SK-N-SH (cell line): ENCODE results near the gene TRIM28. TPM values are rescaled to one million over a fixed set of nuclear protein-coding genes. Genes with fewer than 3 reads are reported as not detected.

Experiments used
- CTCF ChIA-PET: fragments of 300-600, 350-600 bp; formaldehyde crosslinking; extraction: SDS; loops from one replicate; lab custom pipeline; 2021; lab: Yijun Ruan, JAX
- POLR2A ChIA-PET: fragments of 350-600 bp; sonication (Branson Sonifier 250); formaldehyde crosslinking; extraction: SDS; loops from one replicate; lab custom pipeline; 2020; ENCODE audit warnings: antibody characterized with exemption, inconsistent platforms; lab: Yijun Ruan, JAX
- DNase-seq: peaks from one replicate; pipeline ENCODE4 v3.0.0; 2012
- H2AFZ ChIP-seq: fragments of 200-600 bp; sonication (generic); 2 replicates; pipeline ENCODE4 v1.8.1; 2016; ENCODE audit warnings: antibody characterized with exemption, mild to moderate bottlenecking, low read depth
- H3F3A ChIP-seq: fragments of 200-600 bp; sonication (generic); replicated peaks from 2 replicates; pipeline ENCODE3; 2016; ENCODE audit warnings: antibody characterized with exemption, mild to moderate bottlenecking; ENCODE audit not compliant: insufficient read depth
- H3K27ac ChIP-seq, 2 experiments: fragments of 200-500 bp in 1 of 2; fragments of 200-600 bp in 1 of 2; sonication (Bioruptor generic) in 1 of 2; sonication (generic), shearing (Covaris generic) in 1 of 2; 2 replicates each; pipeline versions ENCODE4 v1.5.1 to v1.6.1; 2014 to 2016; ENCODE audit warnings: low read depth in 2 of 2, inconsistent platforms in 1 of 2, low read length in 1 of 2, mild to moderate bottlenecking in 1 of 2, mixed read lengths in 1 of 2
- H3K27me3 ChIP-seq: fragments of 200-600 bp; sonication (generic), shearing (Covaris generic); 2 replicates; pipeline ENCODE4 v1.6.1; 2016; ENCODE audit warnings: mixed run types; ENCODE audit not compliant: insufficient read depth
- H3K36me3 ChIP-seq, 2 experiments: fragments of 200-500 bp in 1 of 2; fragments of 200-600 bp in 1 of 2; sonication (Bioruptor generic) in 1 of 2; sonication (generic) in 1 of 2; replicated peaks in 1 of 2; 2 replicates each; pipeline versions ENCODE3 to v1.5.1; 2014 to 2016; ENCODE audit warnings: low read length in 1 of 2, mild to moderate bottlenecking in 1 of 2; ENCODE audit not compliant: insufficient read depth in 2 of 2, control insufficient read depth in 1 of 2
- H3K4me1 ChIP-seq, 2 experiments: fragments of 200-500 bp in 1 of 2; fragments of 200-600 bp in 1 of 2; sonication (Bioruptor generic) in 1 of 2; sonication (generic), shearing (Covaris generic) in 1 of 2; 2 replicates each; pipeline versions ENCODE4 v1.5.1 to v1.6.1; 2014 to 2016; ENCODE audit warnings: low read depth in 1 of 2, low read length in 1 of 2, mixed run types in 1 of 2; ENCODE audit not compliant: insufficient read depth in 2 of 2, control insufficient read depth in 1 of 2
- H3K4me2 ChIP-seq: fragments of 200-600 bp; sonication (generic), shearing (Covaris generic); 2 replicates; pipeline ENCODE4 v1.6.1; 2017; ENCODE audit warnings: mixed run types
- H3K4me3 ChIP-seq, 2 experiments: fragments of 200-500 bp in 1 of 2; fragments of 200-600 bp in 1 of 2; sonication (Bioruptor generic) in 1 of 2; sonication (generic), shearing (Covaris generic) in 1 of 2; 2 replicates each; pipeline versions ENCODE4 v1.5.1 to v1.8.1; 2014 to 2016; ENCODE audit warnings: low read depth in 2 of 2, inconsistent platforms in 1 of 2, low read length in 1 of 2, mild to moderate bottlenecking in 1 of 2, mixed read lengths in 1 of 2, moderate library complexity in 1 of 2
- H3K79me2 ChIP-seq: fragments of 200-600 bp; sonication (generic); 2 replicates; pipeline ENCODE4 v1.8.1; 2017; ENCODE audit warnings: mild to moderate bottlenecking; ENCODE audit not compliant: insufficient read depth
- H3K9ac ChIP-seq: fragments of 200-600 bp; sonication (generic); 2 replicates; pipeline ENCODE4 v1.6.1; 2017; ENCODE audit warnings: mixed run types
- H3K9me2 ChIP-seq: fragments of 200-600 bp; sonication (generic); 2 replicates; pipeline ENCODE4 v1.6.1; 2017; ENCODE audit warnings: mixed run types
- H3K9me3 ChIP-seq: fragments of 200-600 bp; sonication (generic); 2 replicates; pipeline ENCODE4 v1.6.1; 2017; ENCODE audit warnings: mixed run types, mild to moderate bottlenecking, moderate library complexity
- H4K20me1 ChIP-seq: fragments of 200-600 bp; sonication (generic); 2 replicates; pipeline ENCODE4 v1.6.1; 2017; ENCODE audit warnings: mild to moderate bottlenecking, mixed run types; ENCODE audit not compliant: insufficient read depth
- CHD2 ChIP-seq: fragments of 150-350 bp; IDR thresholded peaks from 2 replicates; pipeline ENCODE4 v1.6.1; 2018; ENCODE audit warnings: low read length; ENCODE audit not compliant: partially characterized antibody
- ELF1 ChIP-seq: IDR thresholded peaks from 2 replicates; pipeline ENCODE4 v1.4.0; 2012
- FOXJ3 ChIP-seq: sonication (generic); formaldehyde crosslinking; IDR thresholded peaks from 2 replicates; pipeline ENCODE4 v1.5.1; 2020; ENCODE audit warnings: mild to moderate bottlenecking, missing genetic modification reagents
- GATA2 ChIP-seq: sonication (generic); formaldehyde crosslinking; IDR thresholded peaks from 2 replicates; pipeline ENCODE4 v1.5.0; 2020; ENCODE audit warnings: mild to moderate bottlenecking, missing genetic modification reagents
- JUND ChIP-seq: IDR thresholded peaks from 2 replicates; pipeline ENCODE4 v1.4.0; 2012
- MXI1 ChIP-seq: IDR thresholded peaks from 2 replicates; pipeline ENCODE4 v1.6.1; 2012; ENCODE audit warnings: mild to moderate bottlenecking, low read depth, low read length, improper control_type of control experiment
- NFIC ChIP-seq: IDR thresholded peaks from 2 replicates; pipeline ENCODE4 v1.4.0; 2012; ENCODE audit warnings: borderline replicate concordance
- NRF1 ChIP-seq: IDR thresholded peaks from 2 replicates; pipeline ENCODE4 v1.6.1; 2012; ENCODE audit warnings: low read depth, mild to moderate bottlenecking, low read length
- RAD21 ChIP-seq: IDR thresholded peaks from 2 replicates; pipeline ENCODE4 v1.6.1; 2012; ENCODE audit warnings: mild to moderate bottlenecking, low read length
- RCOR1 ChIP-seq: fragments of 150-350 bp; IDR thresholded peaks from 2 replicates; pipeline ENCODE4 v1.6.1; 2017; ENCODE audit warnings: antibody characterized with exemption, low read length
- REST ChIP-seq: IDR thresholded peaks from 2 replicates; pipeline ENCODE4 v1.6.1; 2012; ENCODE audit warnings: mild to moderate bottlenecking, low read depth, low read length, moderate library complexity
- SMC3 ChIP-seq: IDR thresholded peaks from 2 replicates; pipeline ENCODE4 v1.6.1; 2012; ENCODE audit warnings: low read depth, low read length, improper control_type of control experiment
- TCF12 ChIP-seq: IDR thresholded peaks from 2 replicates; pipeline ENCODE4 v1.4.0; 2012
- YY1 ChIP-seq: IDR thresholded peaks from 2 replicates; pipeline ENCODE4 v1.4.0; 2012; ENCODE audit warnings: low read depth, mild to moderate bottlenecking
- WGBS: methylation state at CpG from one replicate; pipeline ENCODE4 v1.1.6; 2017; ENCODE audit warnings: low lambda C conversion rate; 5-methylcytosine and 5-hydroxymethylcytosine counted together
- polyA plus RNA-seq, 3 experiments: library from polyadenylated mRNA; depleted of rRNA; stranded (reverse); fragments of >200 nt; gene quantifications; 2 replicates each; pipeline ENCODE4 v1.2.3, GENCODE V29; 2012
- TF ChIP-seq, protein P1 (sequence below): fragments of 150-350 bp; IDR thresholded peaks from 2 replicates; pipeline ENCODE4 v1.6.1; 2017; ENCODE audit warnings: antibody characterized with exemption, low read length, low read depth, borderline replicate concordance
- TF ChIP-seq, protein P2 (sequence below): IDR thresholded peaks from 2 replicates; pipeline ENCODE4 v1.4.0; 2012; ENCODE audit warnings: low read depth, borderline replicate concordance

TRIM28 gene
- polyA plus RNA-seq, 1 of the 3 experiments (the other 2 are of a cell fraction) = 594 TPM

DNA sequence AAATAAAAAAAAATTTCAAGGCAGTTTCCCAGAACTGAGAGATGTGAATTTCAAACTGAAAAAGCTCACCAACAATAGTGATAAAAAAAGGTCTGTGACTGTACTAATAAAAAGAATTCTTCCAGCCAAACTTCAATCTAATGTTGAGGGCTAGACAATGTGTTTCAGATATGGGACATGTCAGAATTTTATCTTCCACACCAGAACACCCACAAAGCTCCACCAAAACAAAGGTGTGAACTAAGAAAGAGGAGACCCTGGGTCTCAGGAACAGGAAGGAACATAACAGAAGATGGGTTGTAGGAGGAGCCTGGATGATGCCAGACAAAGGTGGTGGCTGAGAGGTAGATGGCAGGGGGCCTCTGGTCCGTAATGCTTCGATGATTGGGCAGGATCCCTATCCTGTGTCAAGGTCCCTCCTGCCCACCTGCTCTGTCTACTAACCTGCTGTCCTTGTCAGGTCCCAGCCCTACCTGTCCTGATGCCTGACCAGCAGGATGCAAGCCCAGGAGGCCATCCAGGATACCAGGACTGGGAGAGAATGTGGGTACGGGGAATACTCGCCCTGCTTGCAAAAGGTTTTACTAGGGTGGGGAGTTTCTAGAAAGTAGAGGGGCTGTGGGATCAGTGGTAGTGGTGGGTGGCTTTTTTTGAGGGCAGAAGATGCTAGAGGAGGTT lies 24.7 kb downstream of the TRIM28 start:
- Histone ChIP-seq H2AFZ (no peak overlapping the region), H3K27me3 (no peaks in the 10 kb centered on the region), H3K9me2 (no peaks in the 10 kb centered on the region), H3F3A (peaks cover 18% of the 10 kb centered on the region), H3K4me2 (no peak overlapping the region), H3K36me3 (peaks cover 15 to 33% of the 10 kb centered on the region in 2 experiments), H4K20me1 (no peaks in the 10 kb centered on the region), H3K79me2 (peaks cover 11% of the 10 kb centered on the region; the same call in 1 of the 2 replicates), H3K4me1 (peaks cover 4 to 17% of the 10 kb centered on the region in 2 experiments; a peak in 2 of 4 replicates), H3K4me3 (no peak overlapping the region), H3K9me3 (no peaks in the 10 kb centered on the region), H3K9ac (no peak overlapping the region), H3K27ac (no peak overlapping the region)
- CTCF ChIA-PET = interaction anchor here (1.9 kb wide), 1 partner anchor 49 kb away, joined by 9 read pairs; the partner anchor contains the start of gene ZBTB45
- 96% methylated on average over 4 of the region's 4 CpGs for WGBS
- TF ChIP-seq TCF12 (no peak), GATA2 (CRISPR knock-in tag) (no peak), JUND (no peak), RCOR1 (no peak), NFIC (no peak), FOXJ3 (CRISPR knock-in tag) (no peak), SMC3 (no peak), YY1 (no peak), RAD21 (no peak), CHD2 (no peak), NRF1 (no peak), REST (no peak), ELF1 (no peak), MXI1 (no peak)
- TF ChIP-seq, protein P1, sequence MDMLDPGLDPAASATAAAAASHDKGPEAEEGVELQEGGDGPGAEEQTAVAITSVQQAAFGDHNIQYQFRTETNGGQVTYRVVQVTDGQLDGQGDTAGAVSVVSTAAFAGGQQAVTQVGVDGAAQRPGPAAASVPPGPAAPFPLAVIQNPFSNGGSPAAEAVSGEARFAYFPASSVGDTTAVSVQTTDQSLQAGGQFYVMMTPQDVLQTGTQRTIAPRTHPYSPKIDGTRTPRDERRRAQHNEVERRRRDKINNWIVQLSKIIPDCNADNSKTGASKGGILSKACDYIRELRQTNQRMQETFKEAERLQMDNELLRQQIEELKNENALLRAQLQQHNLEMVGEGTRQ = no peak
- TF ChIP-seq, protein P2, sequence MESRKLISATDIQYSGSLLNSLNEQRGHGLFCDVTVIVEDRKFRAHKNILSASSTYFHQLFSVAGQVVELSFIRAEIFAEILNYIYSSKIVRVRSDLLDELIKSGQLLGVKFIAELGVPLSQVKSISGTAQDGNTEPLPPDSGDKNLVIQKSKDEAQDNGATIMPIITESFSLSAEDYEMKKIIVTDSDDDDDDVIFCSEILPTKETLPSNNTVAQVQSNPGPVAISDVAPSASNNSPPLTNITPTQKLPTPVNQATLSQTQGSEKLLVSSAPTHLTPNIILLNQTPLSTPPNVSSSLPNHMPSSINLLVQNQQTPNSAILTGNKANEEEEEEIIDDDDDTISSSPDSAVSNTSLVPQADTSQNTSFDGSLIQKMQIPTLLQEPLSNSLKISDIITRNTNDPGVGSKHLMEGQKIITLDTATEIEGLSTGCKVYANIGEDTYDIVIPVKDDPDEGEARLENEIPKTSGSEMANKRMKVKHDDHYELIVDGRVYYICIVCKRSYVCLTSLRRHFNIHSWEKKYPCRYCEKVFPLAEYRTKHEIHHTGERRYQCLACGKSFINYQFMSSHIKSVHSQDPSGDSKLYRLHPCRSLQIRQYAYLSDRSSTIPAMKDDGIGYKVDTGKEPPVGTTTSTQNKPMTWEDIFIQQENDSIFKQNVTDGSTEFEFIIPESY = no peak
- POLR2A ChIA-PET = interaction anchor here (0.8 kb wide), 1 partner anchor 10 kb away, joined by 3 read pairs; the partner anchor contains the start of gene UBE2M
- no peak for DNase-seq
